ENCODE measurements around the gene SHLD1. TPM values are rescaled to one million over a fixed set of nuclear protein-coding genes. Genes with fewer than 3 reads are reported as not detected.

Gene SHLD1
- total RNA-seq, 1 donor = 2.0 TPM

GRCh38 chr20:5844063-5844681 lies 94.0 kb downstream of the SHLD1 start:
- no peak for DNase-seq (ENCODE audit: low read depth)
- H3K4me3 ChIP-seq (ENCODE audit: low read depth, low read length) = no peak overlapping the region
- TF ChIP-seq, protein P1, sequence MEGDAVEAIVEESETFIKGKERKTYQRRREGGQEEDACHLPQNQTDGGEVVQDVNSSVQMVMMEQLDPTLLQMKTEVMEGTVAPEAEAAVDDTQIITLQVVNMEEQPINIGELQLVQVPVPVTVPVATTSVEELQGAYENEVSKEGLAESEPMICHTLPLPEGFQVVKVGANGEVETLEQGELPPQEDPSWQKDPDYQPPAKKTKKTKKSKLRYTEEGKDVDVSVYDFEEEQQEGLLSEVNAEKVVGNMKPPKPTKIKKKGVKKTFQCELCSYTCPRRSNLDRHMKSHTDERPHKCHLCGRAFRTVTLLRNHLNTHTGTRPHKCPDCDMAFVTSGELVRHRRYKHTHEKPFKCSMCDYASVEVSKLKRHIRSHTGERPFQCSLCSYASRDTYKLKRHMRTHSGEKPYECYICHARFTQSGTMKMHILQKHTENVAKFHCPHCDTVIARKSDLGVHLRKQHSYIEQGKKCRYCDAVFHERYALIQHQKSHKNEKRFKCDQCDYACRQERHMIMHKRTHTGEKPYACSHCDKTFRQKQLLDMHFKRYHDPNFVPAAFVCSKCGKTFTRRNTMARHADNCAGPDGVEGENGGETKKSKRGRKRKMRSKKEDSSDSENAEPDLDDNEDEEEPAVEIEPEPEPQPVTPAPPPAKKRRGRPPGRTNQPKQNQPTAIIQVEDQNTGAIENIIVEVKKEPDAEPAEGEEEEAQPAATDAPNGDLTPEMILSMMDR (IDR thresholded peaks at IDR 0.05; ENCODE audit: insufficient read depth, low read length) = no peak

DNA sequence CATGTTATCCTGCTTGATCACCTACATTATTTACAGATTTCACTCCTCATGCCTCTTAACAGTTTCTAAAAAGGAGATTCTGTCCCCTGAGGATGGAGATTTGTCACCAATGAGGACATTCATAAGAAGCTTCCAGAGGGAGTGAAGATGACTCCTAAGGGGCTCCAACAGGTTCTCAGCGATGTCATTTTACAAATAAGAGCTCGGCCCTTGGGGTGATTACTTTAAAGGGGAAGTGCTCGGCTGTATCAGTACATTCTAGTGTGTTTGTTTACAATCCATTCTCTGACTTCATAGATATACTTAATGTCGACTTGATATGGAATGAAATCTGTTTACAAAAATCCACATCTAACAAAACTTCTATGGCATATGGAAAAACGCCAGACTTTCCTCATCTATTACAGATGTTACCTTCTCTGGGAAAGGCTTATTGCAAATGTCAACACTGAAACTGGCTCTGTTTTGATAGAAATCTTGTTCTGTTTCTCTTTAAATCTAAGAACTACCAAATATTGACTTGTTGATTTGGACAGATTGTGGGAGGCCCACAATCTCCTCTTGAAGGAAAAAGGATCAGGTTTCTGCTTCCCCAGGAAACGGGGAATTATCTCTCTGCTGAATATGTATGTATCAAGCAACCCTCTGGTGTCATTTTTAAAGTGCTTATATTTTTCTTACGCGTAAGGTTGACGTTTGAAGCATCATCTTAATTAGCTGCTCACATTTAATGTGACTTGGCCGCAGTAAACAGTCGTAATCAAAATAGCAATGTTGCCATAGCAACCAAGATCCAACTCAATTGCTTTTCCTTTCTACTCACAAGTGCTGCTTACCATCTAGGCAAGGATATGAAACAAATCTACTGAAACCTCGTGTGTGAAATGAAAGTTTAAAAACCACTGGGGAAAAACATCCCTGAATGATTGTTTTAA lies 95.7 kb downstream of the SHLD1 start:
- peak; percentile 22 for DNase-seq (ENCODE audit: low read depth)
- H3K4me3 ChIP-seq (ENCODE audit: low read depth, low read length) = no peak overlapping the region
- TF ChIP-seq, protein P1 (IDR thresholded peaks at IDR 0.05; ENCODE audit: insufficient read depth, low read length) = no peak

DNA sequence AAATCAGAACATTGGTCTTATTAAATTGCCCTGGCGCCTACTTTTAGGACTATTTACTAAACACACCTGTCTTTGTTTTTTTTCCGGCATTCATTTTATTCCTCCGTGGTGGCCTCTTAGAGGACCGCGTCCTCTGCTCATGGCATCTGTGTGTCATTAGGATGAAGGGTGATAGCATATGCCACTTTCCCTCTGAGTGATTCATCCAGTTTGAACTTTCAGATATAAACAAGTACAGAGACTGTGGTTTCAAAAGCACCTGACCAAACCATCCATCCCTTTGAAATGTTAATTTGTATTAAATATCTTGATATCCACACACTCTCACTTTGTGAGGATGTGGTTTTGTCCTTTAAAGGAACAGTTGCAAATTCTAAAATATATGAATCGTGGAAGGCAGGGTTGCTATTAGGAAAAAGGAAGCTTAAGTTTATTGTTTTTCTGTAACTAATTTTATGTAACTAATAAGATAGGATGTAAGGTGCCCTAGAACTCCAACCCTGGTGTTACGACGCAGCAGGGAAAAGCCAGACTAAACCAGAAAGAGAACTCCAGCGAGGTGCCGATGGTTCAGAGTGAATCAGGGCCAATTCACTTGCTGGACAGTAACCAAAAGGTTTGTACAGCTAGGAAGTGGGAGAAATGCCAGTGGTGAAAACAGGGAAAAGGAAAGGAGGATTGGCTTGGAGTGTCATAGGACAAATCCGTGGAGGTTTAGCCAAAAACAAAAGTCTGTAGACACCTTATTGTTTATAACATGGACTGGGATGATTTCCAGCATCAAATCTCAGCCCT lies 98.7 kb downstream of the SHLD1 start:
- H3K4me3 ChIP-seq (ENCODE audit: low read depth, low read length) = no peak overlapping the region
- TF ChIP-seq, protein P1 (IDR thresholded peaks at IDR 0.05; ENCODE audit: insufficient read depth, low read length) = no peak
- peak; percentile 66 for DNase-seq (ENCODE audit: low read depth)

DNA sequence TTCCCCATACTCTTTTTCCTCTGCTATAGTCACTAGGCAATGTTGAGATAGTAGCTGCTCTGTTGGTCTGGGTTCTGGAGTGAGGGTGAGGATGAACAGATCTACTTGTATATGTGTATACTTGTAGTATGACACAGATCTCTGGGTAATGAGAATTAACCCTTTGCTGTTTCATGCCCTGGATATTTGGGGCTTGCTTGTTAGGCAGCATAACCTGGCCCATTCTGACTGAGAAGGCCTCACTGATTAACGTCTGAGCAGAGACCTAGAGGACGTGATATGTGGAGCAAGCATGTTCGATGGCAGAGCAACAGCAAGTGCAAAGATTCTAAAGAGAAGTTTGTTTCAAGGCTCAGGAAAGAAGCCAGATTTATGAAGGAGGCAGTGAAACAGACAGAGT lies 105.7 kb downstream of the SHLD1 start:
- H3K4me3 ChIP-seq (ENCODE audit: low read depth, low read length) = no peak overlapping the region
- DNase-seq (ENCODE audit: low read depth) = no peak
- TF ChIP-seq, protein P1 (IDR thresholded peaks at IDR 0.05; ENCODE audit: insufficient read depth, low read length) = no peak

- H3K4me3 ChIP-seq (ENCODE audit: low read depth, low read length) = no peak overlapping the region
- TF ChIP-seq, protein P1 (IDR thresholded peaks at IDR 0.05; ENCODE audit: insufficient read depth, low read length) = no peak
- peak; percentile 11 for DNase-seq (ENCODE audit: low read depth)
Observed at GRCh38 chr20:5859608-5860007, 109.4 kb downstream of the SHLD1 start.

DNA sequence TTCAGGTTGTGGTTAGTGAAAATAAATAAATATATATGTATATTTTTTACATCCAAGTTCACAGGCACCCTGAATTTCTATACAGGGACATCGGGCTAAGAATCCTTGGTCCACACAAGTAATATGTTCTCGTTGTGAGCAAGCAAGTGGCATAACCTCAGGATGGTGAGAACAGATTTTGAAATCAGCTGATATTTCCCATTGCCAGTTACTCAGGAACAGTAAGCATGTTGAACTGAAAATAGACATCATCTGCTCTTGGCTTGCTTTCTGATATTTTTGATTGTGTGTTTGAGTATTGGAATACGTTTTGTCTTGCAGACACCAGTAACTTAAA lies 112.5 kb downstream of the SHLD1 start:
- DNase-seq (ENCODE audit: low read depth) = no peak
- TF ChIP-seq, protein P1 (IDR thresholded peaks at IDR 0.05; ENCODE audit: insufficient read depth, low read length) = no peak
- no peak overlapping the region for H3K4me3 ChIP-seq (ENCODE audit: low read depth, low read length)

Data from fibroblast of the aortic adventitia (primary cell).